ENCODE data around the gene GULP1.

GULP1 gene

GRCh38 chr2:188327518-188328213, 36.0 kb downstream of the GULP1 start:
- no peak overlapping the region for H3K4me3 ChIP-seq (replicated peaks; ENCODE audit: low read depth, low read length)
- no peak for DNase-seq (ENCODE audit: extremely low read depth, low read depth)
- TF ChIP-seq CTCF (IDR thresholded peaks at IDR 0.05; ENCODE audit: low read depth, low read length, missing control alignments) = no peak

DNA sequence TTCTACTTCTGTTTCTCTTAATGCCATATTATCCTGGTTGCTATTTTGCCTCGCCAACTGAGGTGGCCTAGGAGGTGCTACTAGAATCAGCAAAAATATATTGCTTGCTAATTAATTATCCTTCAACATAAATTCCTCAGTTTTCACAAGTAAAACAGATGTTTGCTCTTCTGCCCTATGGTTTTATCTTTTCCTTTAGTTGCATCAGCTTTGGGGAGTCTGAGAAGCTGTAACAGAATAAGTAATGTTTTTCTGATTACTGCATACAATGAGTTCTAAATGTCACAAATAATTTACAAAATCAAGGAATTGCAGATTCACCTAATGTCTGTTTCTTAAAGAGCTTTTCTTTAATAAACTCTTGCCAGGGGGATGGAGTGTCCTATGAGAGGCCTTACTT, 36.7 kb downstream of the GULP1 start:
- no peak for TF ChIP-seq CTCF (IDR thresholded peaks at IDR 0.05; ENCODE audit: low read depth, low read length, missing control alignments)

DNA sequence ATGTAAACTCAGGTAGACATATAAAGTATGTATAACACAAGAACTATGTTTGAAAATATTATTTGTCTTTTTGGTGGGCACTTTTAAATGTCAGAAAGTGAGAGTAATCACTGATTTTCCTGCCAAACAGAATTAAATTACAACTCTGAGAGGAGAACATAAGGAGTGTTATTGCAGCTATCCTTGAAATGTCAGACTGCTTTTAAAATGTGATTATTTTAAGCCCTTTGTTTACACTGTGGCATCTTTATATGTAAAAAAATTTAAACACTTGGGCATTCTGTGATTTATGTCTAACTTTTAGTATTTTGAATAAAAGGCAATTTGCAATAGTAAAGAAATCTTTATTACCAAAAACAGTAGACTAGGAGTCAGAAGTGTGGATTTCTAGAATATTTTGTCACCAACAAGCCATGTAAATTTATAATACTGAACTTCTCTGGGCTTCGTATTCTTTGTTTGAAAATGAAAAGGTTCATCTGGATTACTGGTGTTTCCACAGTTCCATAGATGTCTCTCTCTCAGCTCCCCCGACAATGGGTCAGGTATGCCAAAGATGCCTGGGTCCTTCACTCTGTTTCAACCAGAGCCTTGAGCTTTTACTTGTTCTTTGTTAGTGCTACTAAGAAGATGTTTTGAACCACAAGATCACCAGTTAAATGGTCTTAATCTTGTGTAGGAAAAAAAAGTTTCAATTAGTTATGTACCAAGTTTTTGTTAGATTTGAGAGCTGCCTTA, 38.8 kb downstream of the GULP1 start:
- TF ChIP-seq CTCF (IDR thresholded peaks at IDR 0.05; ENCODE audit: low read depth, low read length, missing control alignments) = no peak
- DNase-seq (ENCODE audit: extremely low read depth, low read depth) = no peak
- H3K4me3 ChIP-seq (replicated peaks; ENCODE audit: low read depth, low read length) = no peak overlapping the region

More for the DNA sequence above, 36.7 kb downstream of the GULP1 start:
- no peak overlapping the region for H3K4me3 ChIP-seq (replicated peaks; ENCODE audit: low read depth, low read length)
- DNase-seq (ENCODE audit: extremely low read depth, low read depth) = no peak

- DNase-seq (ENCODE audit: extremely low read depth, low read depth) = no peak
- no peak overlapping the region for H3K4me3 ChIP-seq (replicated peaks; ENCODE audit: low read depth, low read length)
- TF ChIP-seq CTCF (IDR thresholded peaks at IDR 0.05; ENCODE audit: low read depth, low read length, missing control alignments) = no peak
These were observed 40.9 kb downstream of the GULP1 start for GRCh38 chr2:188332619-188333018.

DNA sequence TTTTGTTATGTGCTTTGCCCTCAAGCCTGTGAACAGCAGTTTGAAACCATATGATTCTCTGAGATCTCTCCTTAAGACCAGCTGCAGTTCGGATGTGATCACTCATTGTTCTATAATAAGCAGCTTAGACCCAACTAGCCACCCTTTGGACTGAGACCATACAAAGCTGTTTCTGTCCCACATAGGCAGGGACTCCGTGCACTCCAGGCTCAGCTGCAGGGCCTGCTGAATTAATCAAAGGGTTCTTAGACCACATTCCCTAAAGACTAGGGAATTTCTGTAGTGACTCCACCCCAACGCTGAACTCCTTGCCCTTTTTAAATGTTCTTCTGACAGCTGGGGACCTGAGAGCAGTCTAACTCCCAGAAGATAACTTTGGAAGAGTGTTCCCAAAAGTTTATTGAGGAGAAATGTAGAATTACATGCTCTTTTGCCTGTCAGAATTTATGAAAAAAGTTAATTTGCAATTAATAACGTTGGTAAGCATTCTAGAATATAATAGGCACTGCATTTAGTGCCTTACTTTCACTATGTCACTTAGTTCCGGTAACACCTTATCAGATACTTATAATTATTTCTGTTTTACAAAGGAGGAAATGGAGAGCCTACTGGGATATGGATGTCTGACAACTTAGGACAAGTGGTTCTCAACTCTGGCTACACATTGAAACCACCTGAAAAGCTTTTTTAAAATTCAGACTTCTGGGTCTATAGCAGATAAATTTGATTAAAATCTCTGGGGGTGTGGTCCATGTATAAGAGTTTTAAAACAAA, 42.3 kb downstream of the GULP1 start:
- no peak for DNase-seq (ENCODE audit: extremely low read depth, low read depth)
- no peak overlapping the region for H3K4me3 ChIP-seq (replicated peaks; ENCODE audit: low read depth, low read length)
- TF ChIP-seq CTCF (IDR thresholded peaks at IDR 0.05; ENCODE audit: low read depth, low read length, missing control alignments) = no peak

DNA sequence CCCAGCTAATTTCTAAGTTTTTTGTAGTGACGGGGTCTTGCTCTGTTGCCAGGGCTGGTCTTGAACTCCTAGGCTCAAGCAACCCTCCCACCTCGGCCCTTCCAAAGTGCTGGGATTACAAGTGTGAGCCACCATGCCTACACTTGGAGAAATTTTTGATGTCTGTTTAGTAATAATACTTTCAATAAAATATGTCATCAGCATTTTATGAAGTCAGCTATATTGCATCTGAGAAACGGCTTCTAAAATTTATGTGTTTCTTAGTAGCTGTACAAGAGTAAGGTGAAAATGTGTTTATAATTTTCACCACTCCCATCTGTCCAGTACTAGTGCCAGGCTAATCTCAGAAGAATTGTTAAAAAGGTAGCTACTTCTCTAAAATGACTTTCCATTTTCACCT, 46.8 kb downstream of the GULP1 start:
- no peak for TF ChIP-seq CTCF (IDR thresholded peaks at IDR 0.05; ENCODE audit: low read depth, low read length, missing control alignments)
- no peak overlapping the region for H3K4me3 ChIP-seq (replicated peaks; ENCODE audit: low read depth, low read length)
- no peak for DNase-seq (ENCODE audit: extremely low read depth, low read depth)
